ENCODE measurements around the gene COL9A2. TPM values are rescaled to one million over a fixed set of nuclear protein-coding genes. Genes with fewer than 3 reads are reported as not detected.

Gene COL9A2
- polyA plus RNA-seq, 2 donors = 0.54 to 1.3 TPM

DNA sequence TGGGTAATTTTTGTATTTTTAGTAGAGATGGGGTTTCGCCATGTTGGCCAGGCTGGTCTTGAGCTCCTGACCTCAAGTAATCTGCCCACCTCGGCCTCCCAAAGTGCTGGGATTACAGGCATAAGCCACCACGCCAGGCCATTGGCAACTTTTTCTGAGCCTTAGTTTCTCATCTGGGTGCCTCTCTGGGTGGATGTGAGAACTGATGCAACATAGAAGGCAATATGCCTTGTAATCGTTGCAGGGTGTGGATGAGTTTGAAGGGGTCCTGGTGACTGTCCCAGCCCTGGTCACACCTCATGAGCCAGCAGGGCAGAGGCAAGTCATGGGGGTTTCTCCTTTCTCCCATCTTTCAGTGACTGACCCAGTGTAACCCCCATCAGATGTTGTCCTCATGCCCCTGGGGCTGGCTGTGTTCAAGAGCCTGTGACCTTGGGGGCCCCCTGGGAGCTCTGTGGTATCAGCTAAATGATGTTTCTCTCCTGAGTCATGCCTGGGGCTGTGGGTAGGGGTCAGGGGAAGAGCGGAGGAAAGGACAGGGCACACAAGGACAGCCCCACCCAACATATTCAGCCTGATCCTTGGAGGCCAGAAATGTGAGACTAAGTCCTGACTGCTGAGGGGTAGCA, 3.6 kb downstream of the COL9A2 start:
- WGBS, 2 donors = 91% methylated on average over 5 of the region's 5 CpGs

GRCh38 chr1:40312238-40313205, 4.6 kb downstream of the COL9A2 start:
- H3K36me3 ChIP-seq (ENCODE audit: control insufficient read depth in 2 of 2, insufficient read depth in 2 of 2, low read length in 1 of 2) = no peaks in the 10 kb centered on the region
- H3K9me3 ChIP-seq (ENCODE audit: control insufficient read depth in 2 of 2, insufficient read depth in 1 of 2, low read depth in 1 of 2, low read length in 1 of 2) = no peaks in the 10 kb centered on the region
- H3K4me3 ChIP-seq (ENCODE audit: low read depth in 1 of 2, low read length in 2 of 2) = no peak overlapping the region
- H3K4me1 ChIP-seq (ENCODE audit: control insufficient read depth in 2 of 2, insufficient read depth in 2 of 2, low read length in 1 of 2) = peaks cover 8 to 9% of the 10 kb centered on the region in 2 donors
- H3K27me3 ChIP-seq (ENCODE audit: control insufficient read depth in 1 of 2, insufficient read depth in 2 of 2, low read length in 2 of 2) = no peaks in the 10 kb centered on the region
- H3K27ac ChIP-seq (ENCODE audit: low read depth in 2 of 2, low read length in 1 of 2) = no peak overlapping the region
- 57 to 70% methylated on average over 10 of the region's 10 CpGs for WGBS, 2 donors

More for the DNA sequence above, 3.6 kb downstream of the COL9A2 start:
- Histone ChIP-seq H3K9me3 (ENCODE audit: control insufficient read depth in 2 of 2, insufficient read depth in 1 of 2, low read depth in 1 of 2, low read length in 1 of 2) (no peaks in the 10 kb centered on the region), H3K36me3 (ENCODE audit: control insufficient read depth in 2 of 2, insufficient read depth in 2 of 2, low read length in 1 of 2) (no peaks in the 10 kb centered on the region), H3K4me1 (ENCODE audit: control insufficient read depth in 2 of 2, insufficient read depth in 2 of 2, low read length in 1 of 2) (peaks cover 8 to 9% of the 10 kb centered on the region in 2 donors), H3K27me3 (ENCODE audit: control insufficient read depth in 1 of 2, insufficient read depth in 2 of 2, low read length in 2 of 2) (no peaks in the 10 kb centered on the region), H3K4me3 (ENCODE audit: low read depth in 1 of 2, low read length in 2 of 2) (no peak overlapping the region), H3K27ac (ENCODE audit: low read depth in 2 of 2, low read length in 1 of 2) (no peak overlapping the region)

DNA sequence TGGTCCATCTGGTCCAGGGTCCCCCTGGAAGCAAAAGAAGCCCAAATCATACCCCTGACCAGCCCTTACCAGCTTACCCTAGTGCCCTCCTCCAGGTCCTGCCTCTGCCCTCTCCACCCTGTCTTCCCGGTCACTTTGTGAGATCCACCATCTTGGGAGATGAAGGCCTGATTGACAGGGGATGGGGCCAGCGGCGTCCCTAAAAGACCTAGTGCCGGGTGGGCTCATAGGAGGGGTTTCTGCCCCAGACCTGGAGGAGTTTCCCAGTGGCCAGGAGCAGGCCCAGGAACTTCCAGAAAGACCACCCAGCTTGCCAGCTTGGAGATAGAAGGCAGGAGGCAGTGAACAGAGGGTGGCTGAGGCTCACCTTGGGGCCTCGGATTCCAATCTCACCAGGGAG, 5.4 kb downstream of the COL9A2 start:
- H3K9me3 ChIP-seq (ENCODE audit: control insufficient read depth in 2 of 2, insufficient read depth in 1 of 2, low read depth in 1 of 2, low read length in 1 of 2) = no peaks in the 10 kb centered on the region
- whole genome bisulfite sequencing, 2 donors = 73 to 86% methylated on average over 5 of the region's 5 CpGs
- H3K27me3 ChIP-seq (ENCODE audit: control insufficient read depth in 1 of 2, insufficient read depth in 2 of 2, low read length in 2 of 2) = no peaks in the 10 kb centered on the region
- no peak overlapping the region for H3K4me3 ChIP-seq (ENCODE audit: low read depth in 1 of 2, low read length in 2 of 2)
- H3K36me3 ChIP-seq (ENCODE audit: control insufficient read depth in 2 of 2, insufficient read depth in 2 of 2, low read length in 1 of 2) = no peaks in the 10 kb centered on the region
- peaks cover 3 to 9% of the 10 kb centered on the region in 2 donors for H3K4me1 ChIP-seq (ENCODE audit: control insufficient read depth in 2 of 2, insufficient read depth in 2 of 2, low read length in 1 of 2)
- H3K27ac ChIP-seq (ENCODE audit: low read depth in 2 of 2, low read length in 1 of 2) = no peak overlapping the region

GRCh38 chr1:40310983-40311642, 6.0 kb downstream of the COL9A2 start:
- no peak overlapping the region for H3K4me3 ChIP-seq (ENCODE audit: low read depth in 1 of 2, low read length in 2 of 2)
- no peaks in the 10 kb centered on the region for H3K36me3 ChIP-seq (ENCODE audit: control insufficient read depth in 2 of 2, insufficient read depth in 2 of 2, low read length in 1 of 2)
- no peaks in the 10 kb centered on the region for H3K9me3 ChIP-seq (ENCODE audit: control insufficient read depth in 2 of 2, insufficient read depth in 1 of 2, low read depth in 1 of 2, low read length in 1 of 2)
- 86% methylated on average over 22 of the region's 22 CpGs for WGBS, 2 donors
- H3K27ac ChIP-seq (ENCODE audit: low read depth in 2 of 2, low read length in 1 of 2) = no peak overlapping the region
- peaks cover 2 to 6% of the 10 kb centered on the region in 2 donors for H3K4me1 ChIP-seq (ENCODE audit: control insufficient read depth in 2 of 2, insufficient read depth in 2 of 2, low read length in 1 of 2)
- H3K27me3 ChIP-seq (ENCODE audit: control insufficient read depth in 1 of 2, insufficient read depth in 2 of 2, low read length in 2 of 2) = no peaks in the 10 kb centered on the region

DNA sequence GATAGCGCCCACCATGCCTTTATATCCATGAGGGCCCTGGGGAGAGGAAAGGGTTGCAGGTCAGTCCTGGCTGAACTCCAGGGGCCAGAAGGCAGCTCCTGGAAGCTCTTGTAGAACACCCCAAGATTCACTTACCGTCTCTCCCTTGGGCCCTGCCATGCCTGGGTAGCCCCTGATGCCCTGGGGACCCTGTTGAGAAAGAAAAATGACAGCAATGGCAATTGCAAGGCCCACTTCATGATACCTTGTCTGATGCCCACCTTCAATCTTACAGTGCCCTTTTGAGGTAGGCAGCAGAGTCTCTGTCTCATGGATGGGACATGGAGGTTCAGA, 7.0 kb downstream of the COL9A2 start:
- no peak overlapping the region for H3K4me3 ChIP-seq (ENCODE audit: low read depth in 1 of 2, low read length in 2 of 2)
- H3K36me3 ChIP-seq (ENCODE audit: control insufficient read depth in 2 of 2, insufficient read depth in 2 of 2, low read length in 1 of 2) = no peaks in the 10 kb centered on the region
- H3K4me1 ChIP-seq (ENCODE audit: control insufficient read depth in 2 of 2, insufficient read depth in 2 of 2, low read length in 1 of 2) = peaks cover 0 to 3% of the 10 kb centered on the region in 2 donors
- H3K27me3 ChIP-seq (ENCODE audit: control insufficient read depth in 1 of 2, insufficient read depth in 2 of 2, low read length in 2 of 2) = no peaks in the 10 kb centered on the region
- no peak overlapping the region for H3K27ac ChIP-seq (ENCODE audit: low read depth in 2 of 2, low read length in 1 of 2)
- H3K9me3 ChIP-seq (ENCODE audit: control insufficient read depth in 2 of 2, insufficient read depth in 1 of 2, low read depth in 1 of 2, low read length in 1 of 2) = no peaks in the 10 kb centered on the region
- WGBS, 2 donors = 92 to 99% methylated on average over 2 of the region's 2 CpGs

DNA sequence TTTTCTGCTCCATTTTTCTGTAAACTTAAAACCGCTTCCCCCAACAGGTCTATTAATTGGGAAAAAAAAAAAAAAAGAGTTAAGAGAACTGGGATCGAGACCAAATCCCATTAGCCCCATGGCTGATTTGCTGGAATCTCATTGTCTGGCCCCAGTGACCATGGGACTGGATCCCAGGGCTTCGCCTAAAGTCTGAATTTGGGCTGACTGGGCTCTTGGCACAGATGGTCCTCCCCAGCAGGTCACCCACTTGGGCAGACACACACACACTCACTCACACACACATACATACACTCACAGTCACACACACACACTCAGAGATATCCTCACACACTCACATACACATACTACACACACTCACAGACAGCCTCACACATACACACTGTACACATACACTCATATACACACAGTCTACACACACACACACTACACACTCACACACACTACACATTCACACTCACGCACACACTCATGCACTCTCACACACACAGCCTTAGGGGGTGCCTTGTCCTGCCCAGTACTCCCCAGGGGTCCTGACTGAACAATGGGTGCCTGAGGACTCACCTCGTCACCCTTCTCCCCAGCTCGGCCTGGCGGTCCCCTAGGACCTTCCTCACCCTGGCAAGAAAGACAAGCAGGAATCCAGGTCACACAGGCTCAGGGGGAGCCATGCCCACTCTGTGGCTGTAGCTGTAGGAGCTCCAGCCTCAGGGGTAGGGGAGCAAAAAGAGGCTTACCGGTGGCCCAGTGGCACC, 7.5 kb downstream of the COL9A2 start:
- Histone ChIP-seq H3K4me1 (ENCODE audit: control insufficient read depth in 2 of 2, insufficient read depth in 2 of 2, low read length in 1 of 2) (peaks cover 0 to 3% of the 10 kb centered on the region in 2 donors), H3K36me3 (ENCODE audit: control insufficient read depth in 2 of 2, insufficient read depth in 2 of 2, low read length in 1 of 2) (no peaks in the 10 kb centered on the region), H3K27me3 (ENCODE audit: control insufficient read depth in 1 of 2, insufficient read depth in 2 of 2, low read length in 2 of 2) (no peaks in the 10 kb centered on the region), H3K9me3 (ENCODE audit: control insufficient read depth in 2 of 2, insufficient read depth in 1 of 2, low read depth in 1 of 2, low read length in 1 of 2) (no peaks in the 10 kb centered on the region), H3K4me3 (ENCODE audit: low read depth in 1 of 2, low read length in 2 of 2) (no peak overlapping the region), H3K27ac (ENCODE audit: low read depth in 2 of 2, low read length in 1 of 2) (no peak overlapping the region)
- 77 to 85% methylated on average over 8 of the region's 8 CpGs for WGBS, 2 donors

GRCh38 chr1:40308036-40308727, 8.9 kb downstream of the COL9A2 start:
- Histone ChIP-seq H3K4me3 (ENCODE audit: low read depth in 1 of 2, low read length in 2 of 2) (no peak overlapping the region), H3K27ac (ENCODE audit: low read depth in 2 of 2, low read length in 1 of 2) (no peak overlapping the region), H3K4me1 (ENCODE audit: control insufficient read depth in 2 of 2, insufficient read depth in 2 of 2, low read length in 1 of 2) (peaks cover 0 to 3% of the 10 kb centered on the region in 2 donors), H3K27me3 (ENCODE audit: control insufficient read depth in 1 of 2, insufficient read depth in 2 of 2, low read length in 2 of 2) (no peaks in the 10 kb centered on the region), H3K36me3 (ENCODE audit: control insufficient read depth in 2 of 2, insufficient read depth in 2 of 2, low read length in 1 of 2) (no peaks in the 10 kb centered on the region), H3K9me3 (ENCODE audit: control insufficient read depth in 2 of 2, insufficient read depth in 1 of 2, low read depth in 1 of 2, low read length in 1 of 2) (no peaks in the 10 kb centered on the region)
- WGBS, 2 donors = 67 to 78% methylated on average over 6 of the region's 6 CpGs

- Histone ChIP-seq H3K27me3 (ENCODE audit: control insufficient read depth in 1 of 2, insufficient read depth in 2 of 2, low read length in 2 of 2) (no peaks in the 10 kb centered on the region), H3K9me3 (ENCODE audit: control insufficient read depth in 2 of 2, insufficient read depth in 1 of 2, low read depth in 1 of 2, low read length in 1 of 2) (no peaks in the 10 kb centered on the region)
- WGBS, 2 donors = 92 to 94% methylated on average over 6 of the region's 6 CpGs
These were observed 9.9 kb downstream of the COL9A2 start for GRCh38 chr1:40307186-40307585.

GRCh38 chr1:40306296-40306695, 10.8 kb downstream of the COL9A2 start:
- Histone ChIP-seq H3K4me3 (ENCODE audit: low read depth in 1 of 2, low read length in 2 of 2) (no peak overlapping the region), H3K9me3 (ENCODE audit: control insufficient read depth in 2 of 2, insufficient read depth in 1 of 2, low read depth in 1 of 2, low read length in 1 of 2) (no peaks in the 10 kb centered on the region), H3K27me3 (ENCODE audit: control insufficient read depth in 1 of 2, insufficient read depth in 2 of 2, low read length in 2 of 2) (no peaks in the 10 kb centered on the region), H3K27ac (ENCODE audit: low read depth in 2 of 2, low read length in 1 of 2) (no peak overlapping the region), H3K36me3 (ENCODE audit: control insufficient read depth in 2 of 2, insufficient read depth in 2 of 2, low read length in 1 of 2) (no peaks in the 10 kb centered on the region), H3K4me1 (ENCODE audit: control insufficient read depth in 2 of 2, insufficient read depth in 2 of 2, low read length in 1 of 2) (peaks cover 0 to 3% of the 10 kb centered on the region in 2 donors)
- 76 to 77% methylated on average over 4 of the region's 4 CpGs for WGBS, 2 donors

More at GRCh38 chr1:40307186-40307585, 9.9 kb downstream of the COL9A2 start:
- Histone ChIP-seq H3K36me3 (ENCODE audit: control insufficient read depth in 2 of 2, insufficient read depth in 2 of 2, low read length in 1 of 2) (no peaks in the 10 kb centered on the region), H3K4me3 (ENCODE audit: low read depth in 1 of 2, low read length in 2 of 2) (no peak overlapping the region), H3K4me1 (ENCODE audit: control insufficient read depth in 2 of 2, insufficient read depth in 2 of 2, low read length in 1 of 2) (peaks cover 0 to 3% of the 10 kb centered on the region in 2 donors), H3K27ac (ENCODE audit: low read depth in 2 of 2, low read length in 1 of 2) (no peak overlapping the region)
